Measurements from ENCODE around the gene PITPNM1.

DNA sequence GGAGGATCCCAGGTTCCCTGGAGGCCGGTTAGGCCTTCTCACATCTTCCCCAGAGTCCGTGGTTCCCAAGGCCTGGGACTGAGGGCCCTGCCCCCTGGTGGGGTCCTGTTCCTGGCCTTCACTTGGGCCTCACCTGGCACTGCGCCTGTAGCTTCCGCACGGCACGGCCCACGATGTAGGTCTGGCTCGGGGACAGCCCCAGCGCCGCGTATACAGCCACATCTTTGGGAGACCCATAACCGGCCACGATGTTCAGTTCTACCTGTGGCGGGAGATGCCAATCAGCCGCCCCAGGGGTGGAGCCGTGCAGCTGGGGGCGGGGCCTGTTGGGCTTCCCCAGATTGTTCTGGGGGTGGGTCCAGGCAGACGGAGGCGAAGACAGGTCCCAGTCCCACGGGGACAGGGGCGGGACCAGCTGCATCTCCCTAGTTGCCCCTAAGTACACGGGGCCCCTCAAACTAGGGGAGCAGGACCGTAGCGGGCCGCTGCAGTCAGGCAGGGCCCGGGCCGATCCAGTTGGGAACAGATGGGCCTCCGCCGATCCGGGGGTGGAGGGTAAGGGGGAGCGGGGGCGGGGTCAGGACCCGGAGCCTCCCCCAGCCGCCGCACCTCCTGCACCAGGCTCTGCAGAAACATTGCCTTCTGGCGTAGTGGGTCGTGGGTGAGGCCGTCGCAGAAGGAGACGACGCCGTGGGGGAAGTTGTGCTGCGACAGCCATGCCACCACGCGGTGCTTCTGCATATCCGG is 12.2 kb downstream of the PITPNM1 start:
- TF ChIP-seq CTCF (IDR thresholded peaks at IDR 0.05) = no peak
- no peak for TF ChIP-seq POLR2A (IDR thresholded peaks at IDR 0.05)
